Retinal pigment epithelial cell (primary cell): ENCODE results near the gene TADA3.
A peak's percentile ranks its signal among the peaks of the same experiment; 100 is the strongest.

ENCODE experiments used
- DNase-seq: peaks from one replicate; pipeline ENCODE4 v3.0.0-alpha.2; 2010; ENCODE audit warnings: low read depth
- H3K4me3 ChIP-seq: 2 replicates; pipeline ENCODE4 v1.5.1; 2011; ENCODE audit warnings: mild to moderate bottlenecking, low read length, control low read depth, moderate library complexity
- TF ChIP-seq, protein P1 (sequence below): conservative IDR thresholded peaks from 2 replicates; pipeline ENCODE4 v1.5.1; 2011; ENCODE audit warnings: low read depth, low read length, control low read depth, inconsistent platforms

Gene TADA3

GRCh38 chr3:9747267-9747666 lies 45.0 kb downstream of the TADA3 start:
- TF ChIP-seq, protein P1, sequence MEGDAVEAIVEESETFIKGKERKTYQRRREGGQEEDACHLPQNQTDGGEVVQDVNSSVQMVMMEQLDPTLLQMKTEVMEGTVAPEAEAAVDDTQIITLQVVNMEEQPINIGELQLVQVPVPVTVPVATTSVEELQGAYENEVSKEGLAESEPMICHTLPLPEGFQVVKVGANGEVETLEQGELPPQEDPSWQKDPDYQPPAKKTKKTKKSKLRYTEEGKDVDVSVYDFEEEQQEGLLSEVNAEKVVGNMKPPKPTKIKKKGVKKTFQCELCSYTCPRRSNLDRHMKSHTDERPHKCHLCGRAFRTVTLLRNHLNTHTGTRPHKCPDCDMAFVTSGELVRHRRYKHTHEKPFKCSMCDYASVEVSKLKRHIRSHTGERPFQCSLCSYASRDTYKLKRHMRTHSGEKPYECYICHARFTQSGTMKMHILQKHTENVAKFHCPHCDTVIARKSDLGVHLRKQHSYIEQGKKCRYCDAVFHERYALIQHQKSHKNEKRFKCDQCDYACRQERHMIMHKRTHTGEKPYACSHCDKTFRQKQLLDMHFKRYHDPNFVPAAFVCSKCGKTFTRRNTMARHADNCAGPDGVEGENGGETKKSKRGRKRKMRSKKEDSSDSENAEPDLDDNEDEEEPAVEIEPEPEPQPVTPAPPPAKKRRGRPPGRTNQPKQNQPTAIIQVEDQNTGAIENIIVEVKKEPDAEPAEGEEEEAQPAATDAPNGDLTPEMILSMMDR: no peak
- H3K4me3 ChIP-seq: no peak overlapping the region
- DNase-seq: no peak

GRCh38 chr3:9746330-9746729 lies 45.9 kb downstream of the TADA3 start:
- TF ChIP-seq, protein P1: no peak
- no peak overlapping the region for H3K4me3 ChIP-seq
- peak; percentile 58 for DNase-seq

DNA sequence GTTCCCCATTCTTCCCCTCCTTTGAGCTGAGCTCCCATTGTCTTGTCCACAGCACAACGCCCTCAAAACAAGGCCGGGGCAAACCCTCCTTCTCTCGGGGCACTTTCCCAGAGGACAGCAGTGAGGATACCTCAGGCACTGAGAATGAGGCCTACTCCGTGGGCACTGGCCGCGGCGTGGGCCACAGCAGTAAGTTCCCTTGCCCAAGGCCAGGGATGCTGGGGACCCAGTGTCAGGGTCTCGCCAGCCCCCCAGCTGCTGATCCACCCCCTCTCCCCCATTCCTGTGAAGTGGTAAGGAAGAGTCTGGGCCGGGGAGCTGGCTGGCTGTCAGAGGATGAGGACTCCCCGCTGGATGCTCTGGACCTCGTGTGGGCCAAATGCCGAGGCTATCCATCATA lies 46.8 kb downstream of the TADA3 start:
- H3K4me3 ChIP-seq: no peak overlapping the region
- no peak for DNase-seq
- TF ChIP-seq, protein P1: no peak

GRCh38 chr3:9744162-9744561 lies 48.1 kb downstream of the TADA3 start:
- no peak overlapping the region for H3K4me3 ChIP-seq
- TF ChIP-seq, protein P1: no peak
- no peak for DNase-seq

DNA sequence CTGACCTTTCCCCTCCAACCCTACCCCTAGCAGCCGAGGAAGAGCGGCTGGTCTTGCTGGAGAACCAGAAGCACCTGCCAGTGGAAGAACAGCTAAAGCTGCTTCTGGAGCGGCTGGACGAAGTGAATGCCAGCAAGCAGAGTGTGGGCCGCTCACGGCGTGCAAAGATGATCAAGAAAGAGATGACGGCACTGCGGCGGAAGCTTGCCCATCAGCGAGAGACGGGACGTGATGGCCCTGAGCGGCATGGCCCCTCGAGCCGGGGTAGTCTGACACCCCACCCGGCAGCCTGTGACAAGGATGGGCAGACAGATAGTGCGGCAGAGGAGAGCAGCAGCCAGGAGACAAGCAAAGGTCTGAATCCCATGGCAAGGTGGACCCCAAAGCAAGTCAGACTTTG lies 48.7 kb downstream of the TADA3 start:
- TF ChIP-seq, protein P1: no peak
- no peak for DNase-seq
- H3K4me3 ChIP-seq: no peak overlapping the region

GRCh38 chr3:9742560-9742959 lies 49.7 kb downstream of the TADA3 start:
- TF ChIP-seq, protein P1: no peak
- no peak overlapping the region for H3K4me3 ChIP-seq

GRCh38 chr3:9739181-9739580 lies 53.1 kb downstream of the TADA3 start:
- TF ChIP-seq, protein P1: no peak

More at GRCh38 chr3:9742560-9742959, 49.7 kb downstream of the TADA3 start:
- no peak for DNase-seq

More at GRCh38 chr3:9739181-9739580, 53.1 kb downstream of the TADA3 start:
- DNase-seq: no peak
- no peak overlapping the region for H3K4me3 ChIP-seq
